ENCODE data around the gene LIMS2.

LIMS2 gene

DNA sequence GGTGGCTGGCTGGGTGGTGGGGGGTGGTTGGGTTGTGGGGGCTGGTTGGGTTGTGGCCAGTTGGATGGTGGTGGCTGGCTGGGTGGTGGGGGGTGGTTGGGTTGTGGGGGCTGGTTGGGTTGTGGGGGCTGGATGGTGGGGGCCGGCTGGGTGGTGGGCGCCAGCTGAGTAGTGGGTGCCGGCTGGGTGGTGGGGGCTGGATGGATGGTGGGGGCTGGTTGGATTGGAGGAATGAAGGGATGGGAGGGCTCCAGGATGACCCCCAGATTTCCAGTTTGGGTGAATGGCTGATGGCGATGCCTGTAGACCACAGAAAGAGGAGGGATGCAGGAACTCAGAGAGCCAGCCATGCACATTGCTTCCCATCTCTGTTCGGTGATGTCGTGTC lies 56.1 kb downstream of the LIMS2 start:
- no peak for DNase-seq

DNA sequence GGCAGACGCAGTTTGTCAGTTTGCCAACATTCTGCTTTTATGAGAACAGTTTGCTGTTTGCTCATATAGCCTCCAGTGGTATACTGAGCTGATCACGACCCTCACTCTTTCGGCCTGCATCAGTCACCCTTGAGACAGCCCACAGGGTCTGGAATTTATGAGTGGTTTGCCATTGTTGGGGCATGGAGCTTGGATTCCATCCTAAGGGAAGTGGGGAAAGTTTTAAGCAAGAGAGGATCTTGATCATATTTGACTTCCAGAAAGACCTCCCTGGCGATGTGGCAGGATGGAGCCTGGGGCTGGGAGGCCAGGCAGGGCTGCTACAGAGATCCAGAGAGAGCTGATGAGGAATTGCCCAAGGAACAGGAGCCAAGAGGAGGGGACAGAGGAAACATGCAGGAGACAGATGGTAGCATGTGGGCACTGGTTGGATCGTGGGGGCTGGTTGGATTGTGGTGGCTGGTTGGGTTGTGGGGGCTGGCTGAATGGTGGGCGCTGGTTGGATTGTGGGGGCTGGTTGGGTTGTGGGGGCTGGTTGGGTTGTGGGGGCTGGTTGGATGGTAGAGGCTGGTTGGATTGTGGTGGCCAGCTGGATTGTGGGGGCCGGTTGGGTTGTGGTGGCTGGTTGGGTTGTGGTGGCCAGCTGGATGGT lies 56.7 kb downstream of the LIMS2 start:
- no peak for DNase-seq

DNA sequence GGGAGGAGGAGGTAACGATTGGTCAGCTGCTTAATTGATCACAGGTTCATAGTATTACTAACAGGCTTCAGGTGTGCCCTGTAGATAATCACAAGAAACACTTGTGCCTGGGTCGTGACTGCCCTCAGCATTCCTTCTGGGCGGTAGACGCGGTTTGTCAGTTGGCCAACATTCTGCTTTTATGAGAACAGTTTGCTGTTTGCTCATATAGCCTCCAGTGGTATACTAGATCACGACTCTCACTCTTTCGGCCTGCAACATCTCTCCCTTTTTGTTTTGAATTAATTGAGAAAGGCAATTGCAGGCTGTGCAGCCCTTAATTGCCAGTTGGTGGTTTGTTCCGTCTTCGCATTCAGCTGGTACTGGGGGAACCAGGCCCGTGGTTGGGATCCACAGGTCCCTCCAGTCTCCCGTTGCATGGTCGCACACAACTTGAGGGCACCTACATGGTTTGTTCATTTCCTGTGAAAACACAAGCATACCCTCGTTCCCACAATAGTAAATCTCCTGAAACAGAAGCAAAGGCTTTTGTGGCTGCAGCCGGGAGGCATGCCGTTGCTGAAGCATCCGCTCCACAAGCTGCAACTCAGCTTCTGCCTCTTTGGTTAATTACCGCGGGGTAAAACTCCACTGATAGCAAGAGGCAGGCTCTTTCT lies 59.7 kb downstream of the LIMS2 start:
- DNase-seq: no peak

DNA sequence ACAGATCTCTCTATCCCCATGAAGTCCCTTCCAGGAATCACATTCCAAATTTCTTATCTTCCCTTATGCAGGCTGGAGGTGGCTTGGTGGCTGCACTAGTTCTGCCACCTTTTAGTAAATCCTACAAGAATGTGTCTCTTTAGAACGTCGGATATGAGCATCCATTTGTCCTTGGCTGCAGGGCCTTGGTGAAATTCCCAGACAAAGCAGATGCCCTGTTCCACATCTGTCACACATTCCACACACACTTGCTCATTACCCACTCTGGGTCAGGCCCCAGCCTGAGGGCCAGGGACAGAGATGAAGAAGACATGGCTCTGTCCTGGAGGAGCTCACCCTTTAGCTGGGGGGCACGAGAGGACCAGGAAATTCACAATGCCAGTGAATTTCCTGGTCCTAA lies 60.6 kb downstream of the LIMS2 start:
- DNase-seq: no peak

DNA sequence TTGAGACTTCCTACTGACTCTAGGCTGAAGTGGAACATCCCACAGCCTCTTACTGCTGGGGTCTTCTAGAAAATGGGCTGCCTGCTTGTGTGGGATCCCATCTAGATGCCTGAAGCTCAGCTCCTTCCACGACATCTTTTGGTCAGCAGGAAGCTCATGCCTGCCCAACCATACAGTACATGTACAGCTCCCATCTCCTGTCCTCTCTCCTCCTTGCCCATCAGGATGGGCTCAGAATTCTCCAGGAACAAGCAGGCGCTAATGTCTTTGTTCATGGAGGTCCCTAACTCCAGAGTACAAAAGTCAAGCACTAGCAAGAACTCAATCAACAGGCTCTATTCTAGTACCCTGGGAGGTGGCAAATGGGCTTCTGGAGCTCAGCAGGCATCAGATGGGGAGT lies 61.1 kb downstream of the LIMS2 start:
- DNase-seq: no peak

DNA sequence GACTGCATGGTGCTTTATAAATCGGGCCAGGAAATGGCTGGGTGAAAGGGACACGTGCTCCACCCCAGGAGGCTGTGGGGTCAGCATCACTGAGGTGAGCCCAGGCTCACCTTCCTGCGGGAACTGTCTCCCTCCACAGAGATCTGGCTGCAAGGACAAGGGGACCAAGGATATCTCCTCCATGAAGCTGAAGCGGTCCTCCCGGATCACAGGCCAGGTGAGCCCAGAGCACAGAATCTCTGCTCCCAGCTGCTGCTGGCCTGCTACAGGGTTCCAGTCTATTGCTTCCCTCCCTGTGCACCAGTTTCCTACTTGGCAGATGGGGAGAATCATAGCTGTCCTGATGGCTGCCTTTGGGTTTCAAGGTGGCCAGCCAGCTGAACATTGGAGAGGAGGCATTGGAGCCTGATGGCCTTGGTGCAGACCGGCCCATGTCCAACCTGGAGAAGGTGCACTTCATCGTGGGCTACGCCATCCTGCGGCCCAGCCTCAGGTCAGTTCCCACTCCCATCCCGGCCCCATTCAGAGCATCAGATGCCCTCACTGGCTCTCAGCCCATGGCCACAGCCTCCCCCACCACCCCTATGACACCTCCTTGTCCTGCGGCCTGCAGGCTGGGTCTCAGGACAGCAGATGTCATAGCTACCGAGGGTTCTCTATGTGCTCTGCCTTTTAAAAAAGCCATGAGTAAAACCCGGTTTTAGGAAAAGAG lies 63.1 kb downstream of the LIMS2 start:
- DNase-seq: no peak

DNA sequence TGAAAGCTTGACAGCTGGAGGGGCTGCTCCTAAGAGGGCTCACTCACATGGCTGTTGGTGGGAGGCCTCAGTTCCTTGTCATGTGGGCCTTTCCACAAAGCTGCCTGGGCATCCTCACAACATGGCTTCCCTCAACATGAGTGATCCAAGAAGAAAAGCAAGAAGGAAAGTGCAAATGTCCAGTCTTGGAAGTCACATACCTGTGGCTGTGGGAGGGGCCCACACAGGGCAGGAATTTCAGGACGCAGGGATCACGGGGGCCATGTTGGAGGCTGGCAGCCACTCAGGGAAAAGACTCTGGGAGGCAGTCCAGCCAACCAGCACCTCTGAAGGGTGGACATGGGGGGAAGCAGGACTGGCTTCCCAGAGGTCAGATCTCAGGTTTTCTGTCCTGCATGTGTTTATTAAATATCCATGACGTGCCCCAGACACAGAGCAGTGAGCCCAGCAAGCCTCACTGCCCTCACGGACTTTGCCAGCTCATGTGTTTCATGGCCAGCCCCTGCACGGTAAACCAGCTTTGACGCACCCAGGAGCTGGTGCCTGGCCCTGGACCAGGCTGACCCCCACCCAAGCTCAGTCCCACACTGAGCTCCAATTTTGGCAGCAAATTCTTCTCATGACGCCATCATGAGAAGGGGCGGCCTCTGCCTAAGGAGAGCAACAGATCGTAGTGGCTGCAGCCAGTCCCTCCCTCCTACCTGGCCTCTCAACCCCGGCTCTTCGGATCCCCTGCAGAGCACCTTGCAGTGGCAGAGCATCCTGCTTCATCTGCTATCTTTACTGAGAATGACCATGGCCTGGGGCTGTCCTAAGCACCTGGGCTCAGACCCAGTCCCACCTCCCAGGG lies 64.0 kb downstream of the LIMS2 start:
- no peak for DNase-seq

DNA sequence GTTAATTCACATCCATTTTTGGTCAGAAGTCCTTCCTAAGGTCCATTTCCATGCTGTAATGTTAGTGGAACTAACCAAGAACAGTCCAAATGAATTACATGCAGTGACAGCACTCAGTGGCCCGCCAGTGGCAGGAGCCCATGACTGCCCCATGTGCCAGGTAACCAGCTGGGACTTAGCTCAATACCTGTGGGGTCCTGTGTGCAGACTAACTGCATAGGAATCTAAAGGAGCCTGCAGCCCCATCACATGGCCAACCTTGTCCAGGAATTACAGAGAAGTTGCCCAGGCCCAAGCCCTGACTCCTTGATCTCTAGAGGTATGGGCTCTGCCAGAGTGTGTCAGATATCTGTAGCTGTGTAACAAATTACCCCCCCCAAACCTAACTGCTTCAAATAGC lies 64.8 kb downstream of the LIMS2 start:
- DNase-seq: no peak

DNA sequence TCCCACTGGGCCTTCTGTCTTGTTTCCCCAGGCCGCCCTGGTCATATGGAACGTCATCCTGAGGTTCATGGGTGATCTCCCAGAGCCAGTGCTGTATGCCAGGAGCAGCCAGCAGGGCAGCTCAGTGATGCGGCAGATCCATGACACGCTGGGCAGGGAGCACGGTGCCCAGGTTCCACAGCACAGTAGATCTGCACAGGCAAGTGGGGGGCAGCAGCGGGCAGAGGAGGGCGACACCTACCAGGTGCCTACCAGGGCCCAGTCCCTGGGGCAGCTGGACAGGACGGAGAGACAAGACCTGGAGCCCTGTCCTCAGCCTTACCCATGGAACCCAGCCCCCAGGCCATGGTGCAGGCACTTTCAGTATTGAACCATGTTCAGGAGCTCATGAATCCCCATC lies 65.5 kb downstream of the LIMS2 start:
- no peak for DNase-seq

DNA sequence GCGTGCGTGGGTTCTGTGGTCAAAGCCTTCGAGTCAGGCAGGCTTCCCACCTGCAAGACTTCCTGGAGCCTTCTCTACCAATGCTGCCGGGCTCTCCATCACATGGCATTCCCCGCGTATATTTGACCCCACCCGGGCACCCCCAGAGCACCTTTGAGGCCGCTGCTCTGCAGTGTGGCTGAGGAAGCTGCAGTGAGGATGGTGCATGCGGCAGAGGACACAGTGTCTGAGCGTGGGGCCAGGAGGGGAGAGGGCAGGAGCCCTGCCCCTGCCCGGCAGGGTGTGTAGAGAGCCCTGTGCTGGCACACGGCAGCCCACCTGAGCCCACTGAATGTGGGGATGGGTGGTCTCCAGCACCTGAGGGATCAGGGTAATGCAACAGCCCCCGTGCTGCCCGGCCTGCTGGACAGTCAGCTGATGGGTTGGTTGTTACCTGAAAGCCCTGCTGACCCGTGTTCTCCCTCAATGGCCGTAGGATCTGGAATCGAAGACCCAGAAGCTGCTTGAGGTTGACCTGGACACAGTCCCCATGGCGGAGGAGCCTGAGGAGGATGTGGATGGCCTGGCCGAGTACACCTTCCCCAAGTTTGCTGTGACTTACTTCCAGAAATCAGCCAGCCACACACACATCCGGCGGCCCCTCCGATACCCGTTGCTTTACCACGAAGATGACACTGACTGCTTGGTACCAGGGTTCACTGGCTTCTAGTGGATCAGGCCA lies 66.1 kb downstream of the LIMS2 start:
- DNase-seq: no peak

DNA sequence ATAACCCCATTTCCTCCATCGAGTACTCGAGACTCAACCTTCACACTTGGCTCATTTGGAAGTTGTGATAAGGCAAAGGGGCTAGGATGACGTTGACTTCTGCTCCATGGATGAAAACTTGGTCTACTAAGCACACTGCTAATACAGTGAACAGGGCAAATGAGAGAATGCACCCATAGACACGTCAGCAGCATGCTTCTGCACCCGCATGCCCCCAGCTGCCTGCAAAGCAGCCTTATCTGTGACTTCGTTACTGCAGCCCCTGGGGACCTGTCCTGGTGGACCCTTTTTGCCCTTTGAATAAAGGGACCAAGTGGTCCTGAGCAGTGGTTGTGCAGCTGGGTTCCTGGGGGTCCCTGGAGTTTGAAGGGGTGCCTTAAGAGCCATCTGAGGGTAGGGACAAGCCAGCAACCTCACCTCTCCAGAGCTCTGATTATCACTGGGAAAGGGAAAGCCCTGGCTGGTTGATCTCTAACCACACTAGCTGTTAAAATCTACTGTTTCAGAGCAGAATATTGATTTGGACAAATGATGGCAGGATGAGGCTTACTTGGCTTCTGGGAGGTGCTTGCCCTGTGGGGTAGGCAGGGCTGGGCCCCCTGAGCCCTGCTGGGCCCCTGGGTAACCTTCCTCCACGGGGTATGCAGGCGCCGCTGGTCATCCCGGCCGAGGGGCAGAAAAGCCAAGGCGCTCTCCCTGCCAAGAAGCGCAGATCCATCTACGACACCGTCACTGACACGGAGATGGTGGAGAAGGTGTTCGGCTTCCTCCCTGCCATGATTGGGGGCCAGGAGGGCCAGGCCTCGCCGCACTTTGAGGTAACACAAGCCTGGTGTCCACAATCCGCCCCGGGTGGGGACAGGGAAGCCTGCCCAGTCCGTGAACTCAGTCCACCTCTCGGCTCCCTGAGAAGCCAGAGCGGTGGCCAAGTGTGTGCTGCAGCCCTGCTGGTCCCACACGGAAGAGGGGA lies 67.0 kb downstream of the LIMS2 start:
- DNase-seq: no peak

DNA sequence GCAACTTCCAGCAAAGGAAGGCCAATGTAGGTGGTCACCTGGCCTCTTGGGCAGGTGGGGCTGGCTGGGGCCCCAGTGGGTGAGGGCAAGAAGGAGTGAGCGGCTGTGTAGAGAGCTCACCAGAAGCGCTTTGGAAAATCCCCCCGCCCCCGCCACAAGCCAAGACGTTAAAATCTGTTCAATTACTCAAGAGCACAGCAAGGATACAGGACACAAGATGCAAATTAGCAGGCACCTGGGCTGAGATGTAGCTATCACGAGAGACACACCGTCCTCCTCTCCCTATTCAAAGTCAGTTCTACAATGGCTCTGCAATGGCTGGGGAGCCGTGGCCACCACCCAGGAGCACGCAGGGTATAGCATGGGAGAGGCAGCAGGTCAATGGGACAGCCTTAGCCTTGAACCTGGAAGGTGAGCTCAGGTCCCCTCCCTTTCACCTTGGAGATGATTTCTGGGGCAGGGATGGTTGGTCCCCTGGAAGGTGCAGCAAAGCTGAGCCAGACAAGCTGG lies 67.9 kb downstream of the LIMS2 start:
- DNase-seq: no peak

DNA sequence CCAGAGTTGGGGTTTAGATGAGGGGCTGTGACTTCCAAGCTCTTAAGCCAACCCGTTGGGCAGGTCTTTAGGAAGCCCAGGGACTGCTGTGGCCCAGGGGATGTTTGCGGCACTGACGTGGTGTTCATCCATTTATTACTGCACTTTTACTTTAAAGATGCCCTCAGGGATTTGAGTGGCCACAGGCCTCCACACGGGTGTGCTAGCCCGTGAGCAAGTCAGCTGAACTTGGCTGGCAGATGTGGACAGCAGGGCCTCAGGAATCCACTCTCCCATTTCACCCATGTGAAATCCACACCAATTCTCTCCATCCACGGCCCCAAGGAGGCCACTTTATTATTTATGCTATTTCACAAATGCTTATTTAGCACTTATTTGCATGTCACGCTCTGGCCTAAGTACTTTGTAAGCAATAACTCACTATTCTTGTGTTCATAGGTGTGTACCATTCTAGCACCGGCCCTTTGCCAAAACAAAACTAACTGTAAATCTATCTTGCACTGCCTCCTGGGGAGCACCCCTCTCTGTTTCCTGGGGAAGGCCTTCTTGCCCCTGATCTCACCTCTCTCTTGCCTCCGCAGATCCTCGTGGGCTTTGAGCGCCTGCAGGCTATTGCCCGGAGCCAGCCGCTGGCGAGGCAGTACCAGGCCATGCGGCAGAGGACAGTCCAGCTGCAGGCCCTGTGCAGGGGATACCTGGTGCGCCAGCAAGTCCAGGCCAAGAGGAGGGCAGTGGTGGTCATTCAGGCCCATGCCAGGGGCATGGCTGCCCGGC lies 68.5 kb downstream of the LIMS2 start:
- DNase-seq: no peak

DNA sequence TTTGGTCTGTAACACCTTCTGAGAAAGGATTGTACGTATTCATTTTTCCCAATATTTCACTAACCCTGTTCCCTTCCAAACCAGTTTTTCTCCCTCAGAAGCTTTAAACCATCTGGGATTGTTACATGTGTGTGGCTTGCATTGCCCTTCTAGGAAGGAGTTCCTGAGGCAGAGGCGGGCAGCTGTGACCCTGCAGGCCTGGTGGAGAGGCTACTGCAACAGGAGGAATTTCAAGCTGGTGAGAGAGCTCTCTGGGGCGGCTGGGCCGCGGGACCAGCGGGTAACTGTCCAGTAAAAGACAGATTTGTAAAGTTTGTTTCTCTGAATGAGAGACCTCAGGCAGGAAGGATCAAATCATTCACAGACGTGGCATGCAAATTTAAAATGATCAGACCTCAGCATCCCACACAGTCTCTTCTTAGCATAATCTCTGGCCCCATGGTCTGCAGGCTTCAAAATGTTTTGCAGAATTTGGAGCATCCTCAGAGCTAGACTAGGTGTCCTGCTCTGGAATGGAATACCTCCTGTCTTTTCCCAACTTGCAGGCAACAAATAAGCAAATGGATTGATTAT lies 69.6 kb downstream of the LIMS2 start:
- no peak for DNase-seq

DNA sequence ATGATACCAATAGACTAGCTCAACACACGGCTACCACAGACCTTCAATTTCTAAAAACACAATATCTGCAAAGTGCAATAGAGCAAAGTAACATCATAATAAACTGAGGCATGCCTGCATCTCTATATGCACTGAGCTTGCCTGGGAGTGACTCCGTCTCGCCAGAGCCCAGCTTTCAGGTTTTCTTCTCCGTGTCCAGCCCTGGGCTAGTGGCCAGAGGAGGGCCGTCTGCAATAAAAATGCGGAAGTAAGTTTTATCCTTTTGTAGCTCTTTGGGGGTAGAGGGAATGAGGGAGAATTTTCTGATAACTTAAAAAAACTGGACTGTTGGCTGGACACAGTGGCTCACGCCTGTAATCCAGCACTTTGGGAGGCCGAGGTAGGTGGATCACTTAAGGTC lies 70.3 kb downstream of the LIMS2 start:
- no peak for DNase-seq

DNA sequence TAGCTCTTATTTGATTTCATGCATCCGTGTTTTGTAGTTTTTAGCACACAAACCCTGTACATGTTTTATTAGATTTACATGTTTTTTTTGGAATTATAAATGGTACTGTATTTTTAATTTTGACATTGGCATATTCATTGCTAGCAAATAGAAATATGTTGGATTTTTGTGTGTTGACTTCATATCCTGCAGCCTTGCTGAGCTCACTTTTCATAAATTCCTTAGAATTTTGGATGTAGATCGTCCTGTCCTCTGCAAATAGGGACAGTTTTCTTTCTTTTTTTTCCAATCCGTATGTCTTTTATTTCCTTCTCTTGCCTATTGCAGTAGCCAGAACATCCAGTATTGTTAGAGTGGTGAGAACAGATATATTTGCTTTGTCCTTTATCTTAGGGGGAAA lies 76.1 kb downstream of the LIMS2 start:
- no peak for DNase-seq

DNA sequence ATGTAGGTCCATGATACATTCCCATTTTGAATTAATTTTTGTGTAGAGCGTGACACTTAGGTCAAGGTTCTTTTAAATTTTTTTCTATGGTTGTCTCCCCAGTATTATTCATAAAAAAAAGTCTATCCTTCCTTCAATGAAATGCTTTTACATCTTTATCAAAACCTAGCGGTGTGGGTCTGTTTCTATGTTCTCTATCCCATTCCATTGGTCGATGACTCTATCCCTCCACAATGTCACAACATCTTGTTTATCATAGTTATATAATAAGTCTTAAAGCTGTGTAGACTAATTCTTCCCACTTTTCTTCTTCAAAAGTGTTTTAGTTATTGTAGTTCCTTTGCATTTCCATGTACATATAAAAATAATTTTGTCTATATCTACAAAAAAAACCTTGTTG lies 76.6 kb downstream of the LIMS2 start:
- DNase-seq: no peak

DNA sequence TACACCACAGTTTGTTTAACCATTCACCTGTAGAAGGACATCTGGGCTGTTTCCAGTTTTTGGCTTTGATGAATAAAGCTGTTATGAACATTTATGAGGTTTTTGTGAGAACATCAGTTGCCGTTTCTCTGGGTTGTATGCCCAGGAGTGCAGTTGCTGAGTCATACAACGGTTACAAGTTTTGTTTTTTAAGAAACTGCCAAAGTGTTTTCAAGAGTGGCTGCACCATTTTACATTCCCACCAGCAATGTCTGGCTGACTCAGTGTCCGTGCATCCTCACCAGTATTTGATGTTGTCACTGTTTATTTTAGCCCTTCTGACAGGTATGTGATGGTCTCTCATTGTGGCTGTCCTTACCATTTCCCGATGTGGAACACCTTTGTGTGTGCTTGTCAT lies 77.3 kb downstream of the LIMS2 start:
- no peak for DNase-seq

DNA sequence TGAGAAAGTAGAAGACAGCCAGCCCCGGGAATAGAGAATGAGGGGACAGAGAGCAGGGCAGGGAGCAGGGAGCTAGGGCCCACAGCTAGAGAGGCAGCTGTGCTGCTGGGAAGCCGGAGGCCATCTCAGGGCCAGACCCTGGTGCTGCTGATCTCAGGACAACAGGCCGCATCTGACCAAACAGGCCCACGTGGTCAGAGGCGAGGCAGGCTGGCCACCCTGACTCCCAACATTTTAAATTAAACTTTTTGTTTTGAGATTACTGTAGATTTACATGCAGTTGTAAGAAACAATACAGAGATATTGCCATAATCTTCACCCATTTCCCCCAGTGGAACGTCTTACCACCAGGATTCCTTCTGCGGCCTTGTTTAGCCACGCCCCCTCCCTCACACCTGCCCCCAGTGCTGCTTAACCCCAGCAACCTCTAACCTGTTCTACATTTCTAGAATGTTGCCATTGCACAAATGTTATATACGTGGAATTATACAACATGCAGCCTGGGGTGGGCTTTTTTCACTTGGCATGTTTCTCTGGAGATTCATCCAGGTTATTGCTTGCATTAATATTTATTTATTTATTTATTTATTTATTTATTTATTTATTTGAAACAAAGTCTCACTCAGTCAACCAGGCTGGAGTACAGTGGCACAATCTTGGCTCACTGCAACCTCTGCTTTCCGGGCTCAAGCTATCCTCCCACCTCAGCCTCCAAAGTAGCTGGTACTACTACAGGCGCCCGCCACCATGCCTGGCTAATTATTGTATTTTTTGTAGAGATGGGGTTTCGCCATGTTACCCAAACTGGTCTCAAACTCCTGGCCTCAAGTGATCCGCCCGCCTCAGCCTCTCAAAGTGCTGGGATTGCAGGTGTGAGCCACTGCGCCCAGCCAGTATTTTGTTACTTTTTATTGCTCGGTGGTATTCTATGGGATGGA lies 78.0 kb downstream of the LIMS2 start:
- no peak for DNase-seq
